Upper lobe of left lung (tissue), 6 donors: Measurements from ENCODE around the gene VWA5B2. TPM values are rescaled to one million over a fixed set of nuclear protein-coding genes. Genes with fewer than 3 reads are reported as not detected.

Experiments used
- ATAC-seq, 2 donors: fragments of 200-7000 bp; cut with Tn5 transposase; one replicate each; pipeline ENCODE4 v1.9.1; 2022; ENCODE audit warnings: mild to moderate bottlenecking in 2 of 2, moderate library complexity in 2 of 2; ENCODE audit not compliant: low FRiP score in 2 of 2
- DNase-seq, 2 donors: peaks; one replicate each; pipeline ENCODE4 v3.0.0-alpha.2; 2019 to 2020
- H3K27ac ChIP-seq, 4 donors: fragments of 200-600 bp; sonication (generic); one replicate each; pipeline ENCODE4 v1.5.1; 2016 to 2019
- H3K27me3 ChIP-seq, 4 donors: fragments of 200-600 bp; sonication (generic); one replicate each; pipeline ENCODE4 v1.5.1; 2017 to 2019
- H3K36me3 ChIP-seq, 4 donors: fragments of 200-600 bp; sonication (generic); one replicate each; pipeline ENCODE4 v1.5.1; 2016 to 2019
- H3K4me1 ChIP-seq, 4 donors: fragments of 200-600 bp; sonication (generic); one replicate each; pipeline ENCODE4 v1.5.1; 2018 to 2019
- H3K4me3 ChIP-seq, 4 donors: fragments of 200-600 bp; sonication (generic); one replicate each; pipeline ENCODE4 v1.5.1; 2017 to 2019; ENCODE audit warnings: mild to moderate bottlenecking in 2 of 4, moderate library complexity in 1 of 4
- H3K9me3 ChIP-seq, 4 donors: fragments of 200-600 bp; sonication (generic); one replicate each; pipeline ENCODE4 v1.5.1; 2018 to 2019
- EP300 ChIP-seq, 4 donors: sonication (generic); formaldehyde crosslinking; IDR thresholded peaks; one replicate each; pipeline ENCODE4 v1.5.1; 2017; ENCODE audit warnings: antibody characterized with exemption in 4 of 4, control low read depth in 2 of 4
- POLR2A ChIP-seq, 4 donors: fragments of 450-650 bp; IDR thresholded peaks; one replicate each; pipeline ENCODE4 v1.5.1; 2016 to 2017; ENCODE audit warnings: antibody characterized with exemption in 4 of 4, mild to moderate bottlenecking in 2 of 4
- POLR2AphosphoS5 ChIP-seq, 2 donors: sonication (generic); formaldehyde crosslinking; IDR thresholded peaks; one replicate each; pipeline ENCODE4 v1.5.1; 2017; ENCODE audit warnings: antibody characterized with exemption in 2 of 2
- WGBS, 2 donors: methylation state at CpG; one replicate each; pipeline ENCODE4 v1.1.5; 2017 to 2018; 5-methylcytosine and 5-hydroxymethylcytosine counted together
- total RNA-seq, 6 donors: library from RNA; depleted of rRNA in 4 of 6; stranded (reverse); fragments of >200 nt in 4 of 6; gene quantifications; one replicate each; pipeline versions ENCODE4 v1.1.0 to v1.2.1, GENCODE V29; 2016 to 2021
- TF ChIP-seq, protein P1 (sequence below), 6 experiments: fragments of 450-650 bp in 4 of 6; fragments of 200-600 bp in 2 of 6; sonication (generic) in 2 of 6; IDR thresholded peaks; one replicate each; pipeline ENCODE4 v1.5.1; 2016 to 2019; ENCODE audit warnings: antibody characterized with exemption in 6 of 6
- donor health status: DM: no; HTN: no; CAD: no; lungs with moderate emphysema.
- donor health status: DM: no; HTN: yes; CAD: no; lungs with severe emphysema.

Gene VWA5B2
- total RNA-seq, 6 donors from 2014 or later: 0.17 to 1.2 (median 0.51) TPM; not detected in 1

DNA sequence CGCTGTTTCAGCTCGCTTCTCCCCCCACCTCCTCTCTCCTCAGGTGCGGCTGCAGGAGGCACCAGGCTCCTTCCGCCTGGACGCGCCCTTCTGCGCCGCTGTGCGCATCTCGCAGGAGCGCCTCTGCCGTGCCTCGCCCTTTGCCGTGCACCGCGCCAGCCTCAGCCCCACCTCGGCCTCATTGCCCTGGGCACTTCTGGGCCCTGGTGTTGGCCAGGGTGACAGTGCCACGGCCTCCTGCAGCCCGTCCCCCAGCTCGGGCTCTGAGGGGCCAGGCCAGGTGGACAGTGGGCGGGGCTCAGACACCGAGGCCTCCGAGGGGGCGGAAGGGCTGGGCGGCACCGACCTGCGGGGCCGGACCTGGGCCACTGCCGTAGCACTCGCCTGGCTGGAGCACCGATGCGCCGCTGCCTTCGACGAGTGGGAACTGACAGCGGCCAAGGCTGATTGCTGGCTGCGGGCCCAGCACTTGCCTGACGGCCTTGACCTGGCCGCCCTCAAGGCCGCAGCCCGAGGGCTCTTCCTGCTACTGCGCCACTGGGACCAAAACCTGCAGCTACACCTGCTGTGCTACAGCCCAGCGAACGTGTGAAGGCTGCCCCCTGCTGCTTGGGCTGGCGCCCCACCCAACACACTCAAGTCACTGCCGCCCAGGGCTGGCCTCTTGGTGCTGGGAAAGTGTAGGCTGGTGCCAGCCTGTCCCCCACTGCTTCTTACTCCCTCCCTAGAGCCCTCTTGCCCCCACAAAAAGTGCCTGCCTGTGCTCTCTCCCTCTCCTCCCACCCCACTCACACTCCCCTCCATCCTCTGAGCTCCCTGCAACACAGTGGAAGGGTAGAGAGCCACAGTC lies 12.3 kb downstream of the VWA5B2 start:
- H3K36me3 ChIP-seq: peaks cover 16 to 39% (median 33%) of the 10 kb centered on the region in 4 donors
- ATAC-seq (peak; percentile 53 to 74), DNase-seq (peak; percentile 82 to 87)
- H3K4me1 ChIP-seq: peaks cover 0 to 8% (median 2%) of the 10 kb centered on the region in 4 donors
- H3K27ac ChIP-seq: no peak overlapping the region
- H3K9me3 ChIP-seq: no peaks in the 10 kb centered on the region
- no peak for TF ChIP-seq POLR2AphosphoS5 (IDR thresholded peaks at IDR 0.05)
- TF ChIP-seq POLR2A (IDR thresholded peaks at IDR 0.05): peak in 1 of 4 donors; percentile 28
- no peak for TF ChIP-seq EP300 (IDR thresholded peaks at IDR 0.05)
- TF ChIP-seq, protein P1, sequence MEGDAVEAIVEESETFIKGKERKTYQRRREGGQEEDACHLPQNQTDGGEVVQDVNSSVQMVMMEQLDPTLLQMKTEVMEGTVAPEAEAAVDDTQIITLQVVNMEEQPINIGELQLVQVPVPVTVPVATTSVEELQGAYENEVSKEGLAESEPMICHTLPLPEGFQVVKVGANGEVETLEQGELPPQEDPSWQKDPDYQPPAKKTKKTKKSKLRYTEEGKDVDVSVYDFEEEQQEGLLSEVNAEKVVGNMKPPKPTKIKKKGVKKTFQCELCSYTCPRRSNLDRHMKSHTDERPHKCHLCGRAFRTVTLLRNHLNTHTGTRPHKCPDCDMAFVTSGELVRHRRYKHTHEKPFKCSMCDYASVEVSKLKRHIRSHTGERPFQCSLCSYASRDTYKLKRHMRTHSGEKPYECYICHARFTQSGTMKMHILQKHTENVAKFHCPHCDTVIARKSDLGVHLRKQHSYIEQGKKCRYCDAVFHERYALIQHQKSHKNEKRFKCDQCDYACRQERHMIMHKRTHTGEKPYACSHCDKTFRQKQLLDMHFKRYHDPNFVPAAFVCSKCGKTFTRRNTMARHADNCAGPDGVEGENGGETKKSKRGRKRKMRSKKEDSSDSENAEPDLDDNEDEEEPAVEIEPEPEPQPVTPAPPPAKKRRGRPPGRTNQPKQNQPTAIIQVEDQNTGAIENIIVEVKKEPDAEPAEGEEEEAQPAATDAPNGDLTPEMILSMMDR (IDR thresholded peaks at IDR 0.05): peak in 5 of 6 experiments; percentile 18 to 73 (median 60)
- WGBS, 2 donors: 60% methylated on average over 42 of the region's 46 CpGs; no CpG with 5 or more reads in 1 of the 2 donors
- peak overlapping the region in 3 of 4 donors; percentile 21 to 33 (median 24) for H3K4me3 ChIP-seq
- no peaks in the 10 kb centered on the region for H3K27me3 ChIP-seq

DNA sequence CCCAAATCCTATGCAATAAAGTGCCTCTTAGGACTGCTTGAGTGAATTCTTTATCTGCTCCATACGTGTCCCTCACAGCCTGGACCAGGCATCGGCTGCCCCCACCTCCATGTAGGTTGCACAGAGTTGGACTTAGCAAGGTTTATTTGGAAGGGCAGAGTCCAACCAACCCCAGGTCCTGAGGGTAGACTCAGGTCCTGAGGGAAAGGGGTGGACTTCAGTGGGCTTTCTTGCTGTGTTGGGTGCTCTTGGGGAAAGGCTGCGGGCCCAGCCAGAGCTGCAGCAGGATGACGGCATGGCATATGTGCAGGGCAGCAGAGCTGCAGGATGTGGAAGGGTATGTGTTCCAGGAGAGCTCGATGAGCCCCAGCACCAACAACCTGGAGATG lies 12.9 kb downstream of the VWA5B2 start:
- H3K27ac ChIP-seq: no peak overlapping the region
- TF ChIP-seq EP300 (IDR thresholded peaks at IDR 0.05) (no peak), POLR2AphosphoS5 (IDR thresholded peaks at IDR 0.05) (no peak), POLR2A (IDR thresholded peaks at IDR 0.05) (no peak)
- TF ChIP-seq, protein P1 (IDR thresholded peaks at IDR 0.05): no peak
- 87 to 90% methylated on average over 3 to 5 of the region's 5 CpGs for WGBS, 2 donors

GRCh38 chr3:184248454-184249411 lies 19.3 kb downstream of the VWA5B2 start, which contains the start of gene ALG3:
TSS of gene ALG3 (minus strand) at chr3:184248962. CDS start at chr3:184248940, 22 bp downstream.
- ATAC-seq: peak; percentile 93 to 94
- H3K9me3 ChIP-seq: no peaks in the 10 kb centered on the region
- DNase-seq: peak; percentile 80 to 93

More for the DNA sequence above, 12.9 kb downstream of the VWA5B2 start:
- H3K4me3 ChIP-seq: no peak overlapping the region
- ATAC-seq (no peak), DNase-seq (no peak)
- H3K36me3 ChIP-seq: peaks cover 16 to 39% (median 33%) of the 10 kb centered on the region in 4 donors
- no peaks in the 10 kb centered on the region for H3K9me3 ChIP-seq
- H3K4me1 ChIP-seq: peaks cover 0 to 10% (median 3%) of the 10 kb centered on the region in 4 donors
- H3K27me3 ChIP-seq: no peaks in the 10 kb centered on the region

More at GRCh38 chr3:184248454-184249411, 19.3 kb downstream of the VWA5B2 start, which contains the start of gene ALG3:
- Histone ChIP-seq H3K27me3 (no peaks in the 10 kb centered on the region), H3K4me1 (peaks cover 11 to 34% (median 17%) of the 10 kb centered on the region in 4 donors), H3K4me3 (peak within 1 kb of the TSS; percentile 73 to 94 (median 80)), H3K36me3 (peaks cover 6 to 20% (median 16%) of the 10 kb centered on the region in 4 donors), H3K27ac (peak within 1 kb of the TSS; percentile 84 to 91 (median 86))
- WGBS, 2 donors: 0% methylated on average over 21 to 43 of the region's 49 CpGs
- TF ChIP-seq POLR2AphosphoS5 (IDR thresholded peaks at IDR 0.05) (peak; percentile 73 to 75), POLR2A (IDR thresholded peaks at IDR 0.05) (peak in 2 of 4 donors; percentile 36 to 79), EP300 (IDR thresholded peaks at IDR 0.05) (no peak)
- TF ChIP-seq, protein P1 (IDR thresholded peaks at IDR 0.05): peak in 2 of 6 experiments; percentile 7 to 25
